Measurements from ENCODE around the gene ASPG.

The ASPG gene

DNA sequence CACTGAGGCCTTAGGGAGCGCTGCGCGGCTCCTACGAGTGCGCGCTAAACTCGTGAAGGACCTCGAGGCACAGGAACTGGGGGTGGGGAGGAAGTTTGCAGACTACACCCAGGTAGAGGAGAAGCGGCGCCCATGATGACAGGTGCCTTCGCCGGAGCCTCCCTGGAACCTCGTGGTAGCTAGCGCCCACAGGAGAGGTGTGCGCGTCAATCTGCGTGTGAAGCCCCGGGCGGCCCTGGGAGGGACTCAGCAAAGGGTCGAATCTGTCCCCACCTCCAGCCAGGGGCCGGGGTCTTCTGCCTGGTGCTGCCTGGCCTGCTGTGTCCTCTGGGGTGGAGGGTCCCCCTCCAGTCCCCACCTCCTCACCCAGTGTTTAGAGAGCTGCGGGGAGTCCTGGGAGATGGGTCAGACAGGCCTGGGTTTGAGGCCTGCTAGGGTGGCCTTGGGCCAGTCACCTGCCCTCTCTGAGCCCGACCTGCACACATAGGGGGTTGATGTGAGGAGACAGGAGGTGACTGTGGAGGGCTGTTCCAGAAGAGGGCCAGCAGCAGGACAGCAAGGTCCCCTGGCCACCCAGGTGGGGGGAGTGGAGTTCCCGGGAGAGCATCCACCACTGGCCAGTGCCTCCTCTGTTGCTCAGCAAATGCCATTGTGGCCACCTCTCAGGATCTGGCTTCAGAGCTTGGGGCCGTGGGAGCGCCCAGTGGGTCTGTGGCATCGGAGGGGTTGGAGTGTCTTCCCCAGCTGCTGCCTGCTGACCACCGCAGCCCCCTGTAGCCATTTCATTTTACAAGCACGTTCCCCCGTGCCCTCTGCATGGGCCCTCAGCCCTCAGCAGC is 32.7 kb downstream of the ASPG start:
- DNase-seq = peak; percentile 18

DNA sequence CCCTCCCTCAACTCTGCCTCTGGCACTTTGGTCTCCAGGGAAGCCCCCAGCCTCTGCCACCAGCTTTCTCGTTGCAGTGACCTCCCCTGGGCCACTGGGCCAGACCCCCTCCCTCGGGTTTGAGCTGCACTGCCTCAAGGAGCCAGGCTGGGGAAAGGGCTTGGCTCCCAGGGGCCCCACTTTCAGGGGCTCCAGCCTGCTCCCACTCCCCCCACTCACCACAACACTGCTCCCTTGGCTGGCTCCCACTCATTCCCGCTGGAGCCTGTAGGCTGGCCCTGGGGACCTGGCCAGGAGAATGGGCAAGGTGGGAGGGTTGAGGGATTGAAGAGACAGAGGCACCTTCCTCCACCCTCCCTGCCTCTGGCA is 33.6 kb downstream of the ASPG start:
- peak; percentile 10 for DNase-seq

DNA sequence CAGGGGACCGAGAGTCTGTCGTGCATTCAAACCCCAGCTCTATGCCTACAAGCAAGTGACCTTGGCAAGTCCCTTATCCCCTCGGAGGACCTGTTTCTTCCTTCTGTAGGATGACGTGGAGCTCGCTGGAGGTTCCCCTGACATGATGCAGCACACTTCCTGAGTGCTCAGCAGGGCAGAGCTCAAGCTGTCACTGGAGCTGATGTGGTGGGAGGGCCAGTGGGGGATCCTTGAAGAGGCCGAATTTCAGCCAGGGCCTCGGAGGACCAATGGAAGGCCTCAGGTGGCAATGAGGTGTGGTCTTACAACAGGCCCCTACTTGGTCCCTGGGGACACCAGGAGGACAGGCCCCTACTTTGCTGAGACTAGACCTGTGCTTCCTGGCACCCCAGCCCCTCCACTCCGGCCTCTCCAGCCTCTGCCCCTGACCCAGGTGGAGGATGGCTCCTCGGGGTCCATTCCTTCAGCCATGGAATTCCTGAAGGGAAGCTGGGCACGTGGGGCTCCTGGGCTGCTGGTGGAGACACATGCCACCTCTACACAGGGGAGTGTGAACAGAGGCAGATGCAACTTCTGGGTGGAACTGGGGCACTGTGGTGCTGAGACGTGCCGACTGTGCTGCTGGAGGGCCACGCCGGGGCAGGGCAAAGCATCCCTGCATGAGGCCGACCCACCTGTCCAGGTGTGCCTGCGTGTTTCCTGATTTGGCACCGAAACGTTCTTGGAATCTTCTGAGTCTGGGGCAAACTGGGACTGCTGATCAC is 34.2 kb downstream of the ASPG start:
- peak; percentile 8 for DNase-seq

DNA sequence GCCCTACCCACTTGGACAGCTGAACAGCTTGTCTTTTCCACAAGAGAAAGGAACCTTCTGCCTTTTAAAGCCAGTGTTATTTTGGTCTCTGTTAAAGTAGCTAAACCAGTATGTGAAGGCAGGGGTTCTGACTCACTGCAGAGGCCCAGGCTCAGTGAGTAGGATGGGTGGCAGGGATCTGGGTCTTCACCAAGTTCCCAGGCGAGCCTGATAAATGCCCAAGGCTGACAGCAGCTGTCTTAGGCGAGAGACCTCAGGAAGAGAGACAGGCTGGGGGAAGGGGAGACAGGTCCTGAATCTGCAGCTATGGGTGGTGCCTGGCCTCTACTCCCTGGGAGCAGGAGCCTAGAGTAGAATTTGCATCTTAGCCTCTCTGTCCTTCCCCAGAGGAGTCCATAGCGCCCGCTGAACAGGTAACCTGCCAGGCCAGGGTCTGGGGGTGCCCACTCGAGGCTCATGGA is 34.8 kb downstream of the ASPG start:
- peak; percentile 19 for DNase-seq

DNA sequence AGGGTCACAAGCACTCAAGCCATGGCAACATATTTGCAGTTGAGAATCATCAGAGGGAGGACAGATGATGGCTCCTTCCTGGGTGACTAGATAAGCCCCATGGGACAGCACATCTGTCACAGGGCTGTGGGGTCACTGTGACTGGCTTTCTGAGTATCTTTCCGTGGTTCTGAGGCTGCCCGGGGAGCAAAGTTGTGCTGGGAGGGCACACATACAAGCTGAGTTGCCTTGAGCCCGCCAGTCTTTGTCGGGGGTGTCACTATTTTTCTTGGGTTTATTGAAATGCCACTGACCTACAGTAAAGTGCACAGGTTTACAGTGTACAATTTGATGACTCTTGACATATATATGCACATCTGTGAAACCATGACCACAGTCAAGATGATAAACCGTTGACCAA is 35.6 kb downstream of the ASPG start:
- no peak for DNase-seq

DNA sequence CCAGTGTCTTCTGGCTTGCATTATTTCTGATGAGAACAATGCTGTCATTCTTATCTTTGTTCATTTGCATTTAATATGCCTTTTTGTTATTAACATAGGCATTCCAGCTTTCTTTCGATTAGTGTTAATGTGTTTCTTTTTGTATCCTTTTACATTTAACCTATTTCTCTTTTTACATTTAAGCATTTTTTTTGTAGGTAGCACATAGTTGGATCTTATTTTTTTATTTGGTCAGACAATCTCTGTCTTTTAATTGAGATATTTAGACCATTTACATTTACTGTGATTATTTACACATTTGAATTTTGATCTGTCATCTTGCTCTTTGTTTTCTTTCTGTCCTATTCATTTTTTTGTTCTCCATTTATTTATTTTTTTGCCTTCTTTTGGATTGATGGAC is 38.4 kb downstream of the ASPG start:
- DNase-seq = no peak

DNA sequence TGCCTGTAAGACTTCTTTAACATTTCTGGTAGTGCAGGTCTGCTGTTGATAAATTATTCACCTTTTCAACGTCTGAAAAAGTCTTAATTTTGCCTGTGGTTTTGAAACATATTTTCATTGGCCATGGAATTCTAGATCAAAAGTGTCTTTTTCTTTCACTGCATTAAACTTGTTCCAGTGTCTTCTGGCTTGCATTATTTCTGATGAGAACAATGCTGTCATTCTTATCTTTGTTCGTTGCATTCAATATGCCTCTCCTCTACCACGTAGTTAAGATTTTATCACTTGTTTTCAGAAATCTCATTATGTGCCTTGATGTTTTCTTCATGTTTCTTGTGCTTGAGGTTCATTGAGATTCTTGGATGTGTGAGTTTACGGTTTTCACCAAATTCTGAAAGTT is 39.5 kb downstream of the ASPG start:
- DNase-seq = no peak

DNA sequence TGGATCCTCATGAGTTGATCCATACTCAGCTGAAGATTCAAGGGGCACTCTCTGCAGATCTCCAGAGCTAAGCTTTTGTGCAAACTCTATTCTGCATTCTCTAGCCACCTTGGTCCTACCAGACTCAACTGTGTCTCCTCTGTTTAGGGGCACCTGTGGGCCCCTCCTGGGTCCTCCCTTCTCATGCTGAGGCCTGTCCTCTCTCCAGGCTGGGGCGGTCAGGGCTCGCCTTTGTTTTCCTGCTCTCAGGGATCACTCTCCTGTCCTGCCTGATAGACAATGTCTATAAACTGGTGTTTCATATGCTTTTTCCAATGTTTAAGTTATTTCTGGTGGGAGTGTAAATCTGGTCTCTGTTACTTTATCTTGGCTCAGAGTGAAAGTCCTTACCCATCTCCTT is 41.3 kb downstream of the ASPG start:
- DNase-seq = no peak

DNA sequence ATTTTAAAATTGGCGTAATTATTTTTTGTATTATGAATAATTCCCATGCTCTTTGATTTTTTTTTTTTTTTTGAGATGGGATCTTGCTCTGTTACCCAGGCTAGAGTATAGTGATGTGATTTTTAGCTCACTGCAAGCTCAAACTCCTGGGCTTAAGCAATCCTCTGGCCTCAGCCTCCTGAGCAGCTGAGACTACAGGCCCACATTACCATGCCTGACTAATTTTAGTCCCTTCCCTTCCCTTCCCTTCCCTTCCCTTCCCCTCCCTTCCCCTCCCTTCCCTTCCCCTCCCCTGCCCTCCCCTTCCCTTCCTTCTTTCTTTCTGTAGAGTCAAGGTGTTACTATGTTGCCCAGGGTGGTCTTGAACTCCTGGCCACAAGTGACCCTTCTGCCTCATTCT is 43.5 kb downstream of the ASPG start:
- DNase-seq = no peak

DNA sequence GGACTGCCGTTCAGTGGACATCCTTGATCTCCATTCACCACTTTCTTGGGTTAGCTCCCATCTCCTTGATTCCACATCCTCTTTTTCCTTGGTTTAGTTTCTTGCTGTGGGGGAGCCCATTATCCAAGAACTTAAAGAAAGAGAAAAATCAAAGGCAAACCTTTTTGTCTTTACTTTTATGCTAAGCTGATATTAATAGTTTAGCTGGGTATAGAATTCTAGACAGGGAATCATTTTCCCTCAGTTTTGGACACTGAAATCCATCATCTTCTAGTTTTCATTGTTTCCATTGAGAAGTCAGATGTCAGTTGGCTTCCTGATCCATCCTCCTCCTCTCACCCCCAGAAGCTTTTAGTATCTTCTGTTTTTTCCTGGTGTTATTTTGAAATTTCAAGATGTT is 44.1 kb downstream of the ASPG start:
- no peak for DNase-seq

DNA sequence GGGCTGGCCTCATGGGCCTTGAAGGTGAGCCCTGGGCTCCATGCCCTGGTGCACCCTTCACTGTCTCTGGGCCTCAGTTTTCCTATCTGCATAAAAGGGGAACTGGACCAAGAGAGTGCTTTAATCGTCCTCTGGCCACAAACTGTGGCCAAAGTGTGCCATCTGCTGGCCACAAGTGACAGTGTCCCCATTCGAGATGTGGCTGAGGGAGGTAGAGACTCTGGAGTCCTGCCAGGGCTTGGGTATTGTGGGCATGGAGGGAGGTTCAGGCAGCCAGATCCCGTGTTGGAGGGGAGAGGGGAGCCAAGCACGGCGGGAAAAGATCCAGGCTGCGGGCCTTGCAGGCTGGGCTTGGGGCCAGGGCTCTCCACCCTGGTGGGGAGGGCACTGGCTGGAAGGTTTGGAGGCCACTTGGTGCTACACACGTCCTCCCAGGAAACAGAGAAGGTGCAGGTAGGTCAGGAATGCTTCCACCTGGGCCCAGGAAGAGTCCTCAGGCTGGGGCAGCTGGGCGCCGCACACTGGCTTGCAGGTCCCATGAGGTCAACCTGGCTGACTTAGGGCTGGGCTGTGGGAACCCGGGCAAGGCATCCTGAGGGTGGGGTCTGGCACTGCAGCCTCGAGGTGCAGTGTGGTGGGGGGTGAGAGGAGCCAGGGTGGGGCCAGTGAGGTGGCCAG is 45.6 kb downstream of the ASPG start:
- DNase-seq = peak; percentile 47

DNA sequence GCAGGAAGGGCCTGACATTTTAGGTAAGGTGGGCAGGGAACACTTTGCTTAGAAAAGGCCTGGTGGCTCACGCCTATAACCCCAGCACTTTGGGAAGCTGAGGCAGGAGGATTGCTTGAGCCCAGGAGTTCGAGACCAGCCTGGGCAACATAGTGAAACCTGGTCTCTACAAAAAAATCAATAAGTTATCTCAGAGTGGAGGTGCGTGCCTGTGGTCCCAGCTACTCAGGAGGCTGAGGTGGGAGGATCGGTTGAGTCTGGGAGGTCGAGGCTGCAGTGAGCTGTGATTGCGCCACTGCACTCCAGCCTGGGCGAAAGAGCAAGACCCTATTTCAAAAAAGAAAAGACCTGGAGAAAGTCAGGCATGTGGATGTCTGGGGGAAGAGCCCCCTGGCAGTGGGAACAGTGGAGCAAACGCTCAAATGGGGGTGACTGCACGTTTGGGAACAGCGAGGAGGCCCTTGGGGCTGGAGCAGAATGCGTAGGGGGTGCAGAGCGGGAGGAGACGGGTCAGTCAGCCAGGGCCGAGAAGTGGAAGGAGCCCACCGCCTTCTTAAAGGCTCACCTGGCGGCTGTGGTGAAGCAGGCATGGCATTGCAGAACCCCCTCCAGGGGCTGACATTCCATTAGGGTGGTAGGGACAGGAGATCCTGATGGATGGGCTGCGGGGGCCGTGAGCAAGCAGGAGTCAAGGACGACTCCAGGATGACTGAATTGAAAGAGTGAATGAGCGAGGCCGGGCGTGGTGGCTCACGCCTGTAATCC is 46.6 kb downstream of the ASPG start:
- DNase-seq = peak; percentile 16

DNA sequence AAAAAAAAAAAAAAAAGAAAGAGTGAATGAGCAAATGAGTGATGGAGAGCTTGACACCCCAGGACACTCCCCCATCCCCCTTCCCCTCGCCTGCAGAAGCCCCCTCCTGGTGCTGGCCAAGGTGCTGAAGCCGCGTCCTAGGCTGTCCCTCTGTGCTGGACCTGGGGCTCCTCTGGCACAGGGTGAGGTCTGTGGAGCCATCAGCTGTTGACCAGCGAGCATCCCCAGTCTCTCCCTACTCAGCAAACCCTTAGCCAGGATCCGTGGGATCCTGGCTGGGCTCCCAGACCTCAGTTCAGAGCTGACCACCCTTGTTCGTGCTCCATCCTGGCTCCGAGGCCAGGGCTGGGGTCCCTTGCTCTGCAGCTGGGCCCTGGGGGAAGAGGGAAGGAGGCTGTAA is 47.5 kb downstream of the ASPG start:
- peak; percentile 23 for DNase-seq

DNA sequence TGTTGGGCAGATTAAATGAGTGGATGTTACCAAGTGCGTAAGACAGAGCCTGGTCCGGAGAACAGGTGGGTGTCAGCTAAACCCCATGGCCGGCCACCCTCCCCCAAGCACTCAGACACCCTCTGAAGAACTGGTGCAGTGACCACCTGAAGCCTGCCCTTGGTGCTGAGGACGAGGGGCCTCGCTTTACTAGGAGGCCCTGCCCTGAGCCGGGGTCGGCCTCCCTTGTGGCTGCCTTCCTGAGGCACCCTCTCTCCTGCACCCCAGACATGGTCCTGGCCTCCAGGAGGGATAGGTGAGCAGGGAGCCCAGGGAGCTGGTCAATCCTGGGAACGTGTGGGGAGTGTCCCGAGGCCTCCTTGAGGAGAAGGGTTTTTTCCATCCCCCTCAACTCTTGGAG is 48.0 kb downstream of the ASPG start:
- peak; percentile 12 for DNase-seq

DNA sequence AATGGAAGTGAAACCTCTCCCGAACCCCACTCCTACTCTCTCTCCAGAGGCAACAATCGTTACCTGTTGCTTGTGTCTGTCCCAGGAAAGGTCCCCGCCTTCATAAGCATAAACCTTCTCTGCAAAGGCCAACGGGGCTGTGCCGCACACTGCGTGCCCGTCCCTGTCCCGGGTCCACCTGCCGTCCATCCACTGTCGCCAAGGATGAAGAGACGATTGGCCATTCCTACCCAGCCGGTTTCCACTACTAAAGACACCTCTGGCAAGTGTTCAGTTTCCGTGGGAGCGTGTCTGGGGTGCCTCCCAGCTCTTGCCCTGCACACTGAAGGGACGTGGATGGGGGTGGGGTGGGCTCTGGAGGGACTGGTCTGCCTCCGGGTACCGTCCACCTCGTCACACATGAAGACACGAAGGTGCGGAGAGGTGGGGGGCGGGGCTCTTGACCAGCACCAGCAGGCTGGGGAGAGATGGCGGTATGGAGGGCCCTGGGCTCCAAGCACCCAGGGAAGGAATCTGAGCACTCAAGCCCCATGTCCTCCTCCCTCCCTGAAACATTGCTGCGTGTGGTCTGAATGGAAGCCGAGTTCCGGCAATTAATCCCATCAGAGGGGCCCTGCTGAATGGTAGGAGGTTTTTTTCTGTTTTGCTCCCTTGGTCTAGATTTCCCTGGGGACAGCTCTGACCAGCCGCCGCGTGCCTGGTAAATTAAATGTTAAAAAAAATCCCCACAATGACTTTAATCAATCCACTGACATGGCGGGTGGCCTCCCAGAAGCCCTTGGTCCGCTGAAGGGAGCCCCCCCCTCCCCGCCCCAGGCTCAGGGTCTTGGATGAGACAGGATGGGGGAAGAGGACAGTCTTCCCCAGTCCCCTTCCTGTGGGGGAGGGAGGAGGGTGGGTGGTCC is 48.8 kb downstream of the ASPG start:
- peak; percentile 25 for DNase-seq

DNA sequence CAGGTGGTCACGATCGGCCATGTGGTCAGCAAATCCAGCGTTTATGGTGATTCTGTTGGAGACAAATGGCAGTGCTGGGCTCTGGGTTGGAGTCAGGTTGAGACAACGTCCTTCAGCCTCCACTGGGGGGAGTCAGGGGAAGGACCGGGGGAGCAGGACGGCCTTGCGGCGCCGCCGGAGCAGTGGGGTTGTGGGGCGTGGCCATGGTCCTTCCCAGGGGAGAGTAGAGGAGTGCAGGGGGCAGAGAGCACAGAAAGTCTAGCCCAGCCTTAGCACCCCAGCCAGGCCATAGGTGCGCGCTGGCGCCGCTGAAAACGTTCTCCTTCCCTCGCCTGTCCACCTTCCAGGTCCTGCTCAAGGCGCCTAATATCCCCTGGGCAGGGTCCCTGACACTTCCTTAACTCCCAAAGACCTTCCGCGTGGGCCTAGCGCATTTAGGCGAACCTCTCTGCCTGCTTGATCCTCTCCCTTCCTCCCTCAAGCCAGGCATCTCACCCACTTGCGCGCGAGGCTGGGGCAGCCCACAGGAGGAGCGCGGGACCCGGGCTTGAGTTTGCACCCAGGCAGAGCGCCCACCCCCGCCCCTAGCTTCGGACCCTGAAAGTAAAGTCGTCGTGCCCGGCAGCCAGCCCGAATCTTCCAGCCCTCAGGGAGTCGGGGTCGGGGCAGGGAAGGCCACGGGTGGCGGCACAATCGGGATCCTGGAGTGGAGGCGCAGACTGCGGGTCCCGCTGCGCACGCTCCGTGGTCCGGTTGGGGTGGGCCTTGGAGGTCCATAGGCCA is 49.8 kb downstream of the ASPG start:
- peak; percentile 31 for DNase-seq

DNA sequence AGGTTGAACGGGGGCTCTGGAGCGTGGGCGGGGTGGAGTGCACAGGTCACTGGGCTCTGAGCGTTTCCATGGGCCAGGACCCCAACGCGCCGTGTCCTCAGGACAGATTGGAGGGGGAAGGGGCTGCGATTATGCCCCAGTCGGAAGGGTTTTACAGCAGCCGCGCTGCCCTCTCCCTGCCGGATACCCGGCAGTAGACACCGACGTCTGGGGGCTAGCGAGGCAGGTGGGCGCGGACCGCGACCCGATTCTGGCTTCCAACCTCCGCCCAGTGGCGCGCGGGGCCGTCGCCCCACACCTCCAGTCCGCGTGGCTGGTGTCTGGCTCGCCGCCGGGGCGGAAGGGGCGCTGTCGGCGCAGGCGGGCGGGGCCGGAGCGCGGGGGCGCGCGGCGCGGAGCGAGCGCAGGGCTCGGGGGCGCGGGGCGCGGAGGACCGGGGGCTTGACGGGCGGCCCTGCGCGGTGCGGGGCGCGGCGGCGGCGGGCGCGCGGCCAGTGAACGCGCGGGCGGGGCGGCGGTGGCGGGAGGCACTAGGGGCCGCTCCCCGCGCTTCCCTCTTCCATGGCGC is 50.5 kb downstream of the ASPG start:
- DNase-seq = peak; percentile 32

DNA sequence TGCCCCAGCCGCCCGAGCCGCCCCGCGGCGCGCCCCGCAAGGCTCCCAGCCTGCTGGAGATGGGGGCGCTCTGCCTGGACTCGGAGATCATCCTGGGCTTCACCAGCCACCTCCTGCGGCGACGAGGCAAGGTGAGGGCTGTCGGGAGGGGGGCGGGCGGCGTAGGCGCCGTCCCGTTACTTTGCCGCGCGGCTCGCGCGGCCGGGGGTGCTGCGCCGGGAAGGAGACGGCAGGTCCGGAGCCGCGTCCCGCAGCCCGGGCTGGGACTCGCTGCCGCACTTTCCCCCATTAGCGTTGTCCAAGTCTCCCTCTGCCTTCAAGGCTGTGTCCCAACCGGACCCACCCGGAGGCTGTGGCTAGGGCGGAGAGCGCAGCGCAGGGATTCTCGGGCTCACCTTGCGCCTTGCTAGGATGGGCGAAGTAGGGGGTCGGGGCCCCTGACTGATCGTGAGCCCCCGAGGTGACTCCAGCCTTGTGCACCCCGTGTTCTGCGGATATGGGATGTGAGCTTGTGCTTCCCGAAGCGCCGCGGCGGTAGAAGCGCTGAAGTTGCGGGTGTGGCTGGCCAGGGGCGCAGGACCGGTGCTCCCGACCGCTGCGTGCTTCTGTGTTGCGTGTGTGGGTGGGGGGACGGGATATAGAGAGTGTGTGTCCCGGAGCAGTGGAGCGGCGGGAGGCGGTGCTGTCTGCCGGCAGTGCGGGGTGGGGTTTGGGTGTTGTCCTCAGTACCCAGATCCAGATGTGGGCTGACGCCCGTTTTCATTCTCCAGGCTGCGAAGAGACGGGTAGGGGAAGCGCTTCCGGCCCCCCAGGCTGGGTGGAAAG is 51.2 kb downstream of the ASPG start:
- DNase-seq = peak; percentile 31

DNA sequence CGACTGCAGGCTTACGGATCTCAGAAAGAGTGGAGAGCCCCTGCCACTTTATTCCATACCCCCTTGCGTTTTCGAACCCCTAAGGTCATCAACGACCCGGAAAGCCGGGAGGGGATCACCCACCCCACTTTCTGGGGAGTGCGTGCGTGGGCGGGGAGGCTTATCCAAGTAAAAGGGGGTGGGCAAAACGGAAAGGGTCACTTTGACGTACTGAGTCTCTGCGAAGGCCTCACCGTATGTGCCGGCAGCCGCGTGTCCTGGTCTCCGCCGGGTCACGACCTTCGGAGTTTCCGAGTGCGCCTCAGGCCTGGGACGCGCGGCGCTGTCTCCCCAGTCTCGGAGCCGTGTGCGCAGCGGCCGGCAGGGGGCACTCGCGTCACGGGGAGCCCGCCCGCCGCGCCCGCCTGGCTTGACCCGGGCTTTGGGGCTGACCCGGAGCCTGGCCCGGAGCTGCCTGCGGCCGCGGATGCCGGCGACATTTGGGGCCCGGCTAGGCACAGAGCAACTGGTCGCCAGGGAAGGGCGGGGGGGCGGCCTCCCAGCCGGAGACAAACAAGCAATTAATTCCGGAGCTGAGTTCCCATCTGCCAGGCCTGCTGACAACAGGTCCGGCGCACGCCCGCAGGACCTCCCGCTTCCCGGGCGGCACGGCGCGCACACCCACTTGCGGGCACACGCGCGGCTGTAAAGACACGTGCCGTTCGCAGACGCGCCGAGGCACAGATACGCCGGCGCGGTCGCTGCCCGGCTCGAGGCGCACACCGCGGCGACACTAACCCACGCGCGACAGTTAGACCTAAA is 52.0 kb downstream of the ASPG start:
- DNase-seq = peak; percentile 80

Measured in left hindlimb (tissue), 1 donor.